GM12878 (cell line): ENCODE data around the gene STON2.

Source experiments
- ATF3 ChIP-seq: IDR thresholded peaks from 2 replicates; pipeline ENCODE4 v1.6.1; 2011; ENCODE audit warnings: low read depth, mild to moderate bottlenecking, low read length, moderate library complexity, borderline replicate concordance; ENCODE audit errors: extremely low read depth
- BCL11A ChIP-seq: IDR thresholded peaks from 2 replicates; pipeline ENCODE4 v1.6.1; 2011; ENCODE audit warnings: low read depth, low read length
- EZH2 ChIP-seq: IDR thresholded peaks from 2 replicates; pipeline ENCODE4 v1.6.1; 2012; ENCODE audit warnings: low read depth, mild to moderate bottlenecking, control low read depth, inconsistent platforms, low read length, borderline replicate concordance; ENCODE audit not compliant: control insufficient read depth
- HDAC6 ChIP-seq: fragments of 200-600 bp; sonication (generic); IDR thresholded peaks from one replicate; pipeline ENCODE4 v1.8.0; 2017; ENCODE audit warnings: antibody characterized with exemption; ENCODE audit not compliant: unreplicated experiment
- IRF3 ChIP-seq: fragments of 450-650 bp; IDR thresholded peaks from 2 replicates; pipeline ENCODE4 v1.6.1; 2014; ENCODE audit warnings: mild to moderate bottlenecking
- MAX ChIP-seq: IDR thresholded peaks from 2 replicates; pipeline ENCODE4 v1.6.1; 2012; ENCODE audit warnings: low read depth, low read length, improper control_type of control experiment
- POLR2A ChIP-seq: IDR thresholded peaks from 2 replicates; pipeline ENCODE4 v1.6.1; 2011; ENCODE audit warnings: low read depth, mild to moderate bottlenecking, low read length
- POU2F2 ChIP-seq: IDR thresholded peaks from 3 replicates; pipeline ENCODE4 v1.6.1; 2011; ENCODE audit warnings: low read depth, mild to moderate bottlenecking, low read length, borderline replicate concordance
- SP1 ChIP-seq: IDR thresholded peaks from one replicate; pipeline ENCODE4 v1.6.1; 2011; ENCODE audit warnings: low read depth, low read length
- TAF1 ChIP-seq: IDR thresholded peaks from 2 replicates; pipeline ENCODE4 v1.6.1; 2011; ENCODE audit warnings: mild to moderate bottlenecking, low read depth, low read length, borderline replicate concordance
- WRNIP1 ChIP-seq: IDR thresholded peaks from 2 replicates; pipeline ENCODE4 v1.6.1; 2011; ENCODE audit warnings: low read depth, low read length, improper control_type of control experiment, borderline replicate concordance
- ZNF622 ChIP-seq: fragments of 450-650 bp; IDR thresholded peaks from 2 replicates; pipeline ENCODE4 v1.6.1; 2017; ENCODE audit warnings: mild to moderate bottlenecking, inconsistent platforms
- TF ChIP-seq, protein P1 (sequence below), 3 experiments: IDR thresholded peaks in 2 of 3; conservative IDR thresholded peaks in 1 of 3; 2 replicates each; pipeline ENCODE4 v1.5.1; 2011; ENCODE audit warnings: low read depth in 3 of 3, low read length in 3 of 3, mild to moderate bottlenecking in 3 of 3, control low read depth in 2 of 3, moderate library complexity in 2 of 3, inconsistent platforms in 1 of 3, mixed read lengths in 1 of 3; ENCODE audit not compliant: control insufficient read depth in 2 of 3, insufficient read depth in 1 of 3; ENCODE audit errors: extremely low read depth in 1 of 3
- TF ChIP-seq, protein P2 (sequence below): fragments of 450-650 bp; formaldehyde crosslinking; IDR thresholded peaks from 2 replicates; pipeline ENCODE4 v1.5.0; 2022; ENCODE audit warnings: mild to moderate bottlenecking, missing genetic modification characterization

GRCh38 chr14:81277096-81277495 lies 123.0 kb downstream of the STON2 start:
- no peak for TF ChIP-seq POU2F2
- TF ChIP-seq MAX: no peak
- no peak for TF ChIP-seq POLR2A
- TF ChIP-seq, protein P1, sequence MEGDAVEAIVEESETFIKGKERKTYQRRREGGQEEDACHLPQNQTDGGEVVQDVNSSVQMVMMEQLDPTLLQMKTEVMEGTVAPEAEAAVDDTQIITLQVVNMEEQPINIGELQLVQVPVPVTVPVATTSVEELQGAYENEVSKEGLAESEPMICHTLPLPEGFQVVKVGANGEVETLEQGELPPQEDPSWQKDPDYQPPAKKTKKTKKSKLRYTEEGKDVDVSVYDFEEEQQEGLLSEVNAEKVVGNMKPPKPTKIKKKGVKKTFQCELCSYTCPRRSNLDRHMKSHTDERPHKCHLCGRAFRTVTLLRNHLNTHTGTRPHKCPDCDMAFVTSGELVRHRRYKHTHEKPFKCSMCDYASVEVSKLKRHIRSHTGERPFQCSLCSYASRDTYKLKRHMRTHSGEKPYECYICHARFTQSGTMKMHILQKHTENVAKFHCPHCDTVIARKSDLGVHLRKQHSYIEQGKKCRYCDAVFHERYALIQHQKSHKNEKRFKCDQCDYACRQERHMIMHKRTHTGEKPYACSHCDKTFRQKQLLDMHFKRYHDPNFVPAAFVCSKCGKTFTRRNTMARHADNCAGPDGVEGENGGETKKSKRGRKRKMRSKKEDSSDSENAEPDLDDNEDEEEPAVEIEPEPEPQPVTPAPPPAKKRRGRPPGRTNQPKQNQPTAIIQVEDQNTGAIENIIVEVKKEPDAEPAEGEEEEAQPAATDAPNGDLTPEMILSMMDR (IDR thresholded peaks at IDR 0.05 in 2 of 3, conservative IDR thresholded peaks at IDR 0.05 in 1 of 3; ENCODE audit: control insufficient read depth in 2 of 3, extremely low read depth in 1 of 3, insufficient read depth in 1 of 3, low read depth in 3 of 3, low read length in 3 of 3): no peak
- TF ChIP-seq WRNIP1: no peak
- TF ChIP-seq, protein P2, sequence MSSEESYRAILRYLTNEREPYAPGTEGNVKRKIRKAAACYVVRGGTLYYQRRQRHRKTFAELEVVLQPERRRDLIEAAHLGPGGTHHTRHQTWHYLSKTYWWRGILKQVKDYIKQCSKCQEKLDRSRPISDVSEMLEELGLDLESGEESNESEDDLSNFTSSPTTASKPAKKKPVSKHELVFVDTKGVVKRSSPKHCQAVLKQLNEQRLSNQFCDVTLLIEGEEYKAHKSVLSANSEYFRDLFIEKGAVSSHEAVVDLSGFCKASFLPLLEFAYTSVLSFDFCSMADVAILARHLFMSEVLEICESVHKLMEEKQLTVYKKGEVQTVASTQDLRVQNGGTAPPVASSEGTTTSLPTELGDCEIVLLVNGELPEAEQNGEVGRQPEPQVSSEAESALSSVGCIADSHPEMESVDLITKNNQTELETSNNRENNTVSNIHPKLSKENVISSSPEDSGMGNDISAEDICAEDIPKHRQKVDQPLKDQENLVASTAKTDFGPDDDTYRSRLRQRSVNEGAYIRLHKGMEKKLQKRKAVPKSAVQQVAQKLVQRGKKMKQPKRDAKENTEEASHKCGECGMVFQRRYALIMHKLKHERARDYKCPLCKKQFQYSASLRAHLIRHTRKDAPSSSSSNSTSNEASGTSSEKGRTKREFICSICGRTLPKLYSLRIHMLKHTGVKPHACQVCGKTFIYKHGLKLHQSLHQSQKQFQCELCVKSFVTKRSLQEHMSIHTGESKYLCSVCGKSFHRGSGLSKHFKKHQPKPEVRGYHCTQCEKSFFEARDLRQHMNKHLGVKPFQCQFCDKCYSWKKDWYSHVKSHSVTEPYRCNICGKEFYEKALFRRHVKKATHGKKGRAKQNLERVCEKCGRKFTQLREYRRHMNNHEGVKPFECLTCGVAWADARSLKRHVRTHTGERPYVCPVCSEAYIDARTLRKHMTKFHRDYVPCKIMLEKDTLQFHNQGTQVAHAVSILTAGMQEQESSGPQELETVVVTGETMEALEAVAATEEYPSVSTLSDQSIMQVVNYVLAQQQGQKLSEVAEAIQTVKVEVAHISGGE: no peak
- no peak for TF ChIP-seq BCL11A
- no peak for TF ChIP-seq EZH2
- no peak for TF ChIP-seq HDAC6
- no peak for TF ChIP-seq SP1
- TF ChIP-seq ZNF622: no peak
- TF ChIP-seq ATF3: no peak
- no peak for TF ChIP-seq TAF1
- no peak for TF ChIP-seq IRF3
